H1 (cell line): ENCODE data around the gene KCTD10. TPM values are rescaled to one million over a fixed set of nuclear protein-coding genes. Genes with fewer than 3 reads are reported as not detected.

Source experiments
- CTCF ChIA-PET: fragments of 300-600 bp; sonication (Branson Sonifier 250); formaldehyde crosslinking; loops from one replicate; lab custom pipeline; 2021; ENCODE audit not compliant: partially characterized antibody; lab: Charles Lee
- POLR2A ChIA-PET: fragments of 300-600 bp; sonication (Branson Sonifier 250); formaldehyde crosslinking; loops from one replicate; lab custom pipeline; 2021; ENCODE audit warnings: inconsistent platforms; ENCODE audit not compliant: partially characterized antibody; lab: Charles Lee
- DNase-seq, 2 experiments: peaks; one replicate each; pipeline versions ENCODE4 v3.0.0 to v3.0.0-alpha.2; 2010 to 2022; ENCODE audit warnings: low spot score in 2 of 2, low read depth in 1 of 2, mixed read lengths in 1 of 2
- FAIRE-seq: peaks from 2 replicates; lab custom pipeline; 2011; peaks lifted over from hg19 to GRCh38; lab: Jason Lieb, UNC
- H2AFZ ChIP-seq: 2 replicates; pipeline ENCODE4 v1.8.1; 2012; ENCODE audit warnings: low read length, inconsistent platforms
- H2AK5ac ChIP-seq: 2 replicates; pipeline ENCODE4 v1.6.1; 2013; ENCODE audit warnings: low read depth, low read length
- H2BK120ac ChIP-seq: replicated peaks from 2 replicates; pipeline ENCODE3; 2013; ENCODE audit warnings: low read depth, low read length, inconsistent platforms
- H2BK12ac ChIP-seq: 2 replicates; pipeline ENCODE4 v1.6.1; 2013; ENCODE audit warnings: low read depth, low read length
- H2BK15ac ChIP-seq: 2 replicates; pipeline ENCODE4 v1.6.1; 2013; ENCODE audit warnings: low read length
- H2BK20ac ChIP-seq: 2 replicates; pipeline ENCODE4 v1.6.1; 2013; ENCODE audit warnings: low read length
- H2BK5ac ChIP-seq: 2 replicates; pipeline ENCODE4 v1.6.1; 2013; ENCODE audit warnings: low read depth, low read length
- H3K14ac ChIP-seq: 2 replicates; pipeline ENCODE4 v1.6.1; 2013; ENCODE audit warnings: inconsistent platforms; ENCODE audit not compliant: insufficient read length
- H3K18ac ChIP-seq: 2 replicates; pipeline ENCODE4 v1.6.1; 2013; ENCODE audit warnings: low read length; ENCODE audit errors: extremely low read depth
- H3K23ac ChIP-seq: 2 replicates; pipeline ENCODE4 v1.6.1; 2013; ENCODE audit warnings: inconsistent platforms; ENCODE audit not compliant: insufficient read length
- H3K23me2 ChIP-seq: 2 replicates; pipeline ENCODE4 v1.6.1; 2013; ENCODE audit warnings: low read depth, low read length
- H3K27ac ChIP-seq: 2 replicates; pipeline ENCODE4 v1.6.1; 2011; ENCODE audit warnings: low read depth, low read length, inconsistent platforms
- H3K27me3 ChIP-seq, 4 experiments: replicated peaks in 1 of 4; 1 replicate in 1 of 4; 2 replicates in 3 of 4; pipeline versions ENCODE4 v1.6.1 to v1.8.1; 2011 to 2013; ENCODE audit warnings: low read length in 3 of 4, mild to moderate bottlenecking in 3 of 4, inconsistent platforms in 2 of 4, mixed read lengths in 2 of 4, moderate library complexity in 1 of 4; ENCODE audit not compliant: control insufficient read depth in 3 of 4, insufficient read depth in 3 of 4; ENCODE audit errors: extremely low read depth in 1 of 4
- H3K36me3 ChIP-seq, 4 experiments: 2 replicates each; pipeline versions ENCODE4 v1.6.1 to v1.8.1; 2011 to 2013; ENCODE audit warnings: mild to moderate bottlenecking in 4 of 4, low read length in 3 of 4, moderate library complexity in 2 of 4, control low read depth in 1 of 4, inconsistent platforms in 1 of 4; ENCODE audit not compliant: insufficient read depth in 4 of 4, control insufficient read depth in 2 of 4
- H3K4ac ChIP-seq: replicated peaks from 2 replicates; pipeline ENCODE3; 2013; ENCODE audit warnings: low read length, low read depth, mixed read lengths, inconsistent platforms; ENCODE audit not compliant: insufficient read length
- H3K4me1 ChIP-seq, 4 experiments: replicated peaks in 1 of 4; 1 replicate in 1 of 4; 2 replicates in 3 of 4; pipeline versions ENCODE4 v1.6.1 to v1.8.1; 2011 to 2013; ENCODE audit warnings: low read length in 3 of 4, inconsistent platforms in 2 of 4, mixed read lengths in 1 of 4; ENCODE audit not compliant: insufficient read depth in 4 of 4, control insufficient read depth in 3 of 4
- H3K4me2 ChIP-seq, 2 experiments: 2 replicates each; pipeline versions ENCODE4 v1.6.1 to v1.8.1; 2011 to 2013; ENCODE audit warnings: low read depth in 2 of 2, low read length in 2 of 2, control low read depth in 1 of 2, inconsistent platforms in 1 of 2, mild to moderate bottlenecking in 1 of 2; ENCODE audit not compliant: insufficient read depth in 1 of 2
- H3K4me3 ChIP-seq, 4 experiments: fragments of 200-600, 300-600 bp in 1 of 4; sonication (generic), shearing (Covaris generic), sonication (Bioruptor Twin) in 1 of 4; 2 replicates each; pipeline versions ENCODE4 v1.5.1 to v1.8.1; 2011 to 2016; ENCODE audit warnings: low read length in 4 of 4, low read depth in 3 of 4, control low read depth in 2 of 4, inconsistent platforms in 2 of 4, mild to moderate bottlenecking in 2 of 4, mixed read lengths in 1 of 4, moderate library complexity in 1 of 4; ENCODE audit not compliant: insufficient read depth in 2 of 4; ENCODE audit errors: extremely low read depth in 1 of 4
- H3K56ac ChIP-seq: replicated peaks from 2 replicates; pipeline ENCODE3; 2013; ENCODE audit warnings: low read depth, mild to moderate bottlenecking, mixed read lengths, low read length, inconsistent platforms; ENCODE audit not compliant: insufficient read length
- H3K79me1 ChIP-seq: 2 replicates; pipeline ENCODE4 v1.6.1; 2013; ENCODE audit warnings: low read depth, low read length, control low read depth
- H3K79me2 ChIP-seq, 2 experiments: 2 replicates each; pipeline versions ENCODE4 v1.6.1 to v1.8.1; 2012 to 2013; ENCODE audit warnings: low read length in 2 of 2, mild to moderate bottlenecking in 2 of 2, inconsistent platforms in 1 of 2; ENCODE audit not compliant: insufficient read depth in 2 of 2, control insufficient read depth in 1 of 2
- H3K9ac ChIP-seq, 4 experiments: replicated peaks in 1 of 4; 1 replicate in 1 of 4; 2 replicates in 3 of 4; pipeline versions ENCODE4 v1.6.1 to v1.8.1; 2011 to 2013; ENCODE audit warnings: low read depth in 3 of 4, low read length in 3 of 4, control low read depth in 2 of 4, mild to moderate bottlenecking in 2 of 4, moderate library complexity in 2 of 4, inconsistent platforms in 1 of 4; ENCODE audit errors: extremely low read depth in 1 of 4
- H3K9me3 ChIP-seq, 2 experiments: 2 replicates each; pipeline versions ENCODE4 v1.6.1 to v1.8.1; 2012 to 2013; ENCODE audit warnings: mild to moderate bottlenecking in 2 of 2, moderate library complexity in 2 of 2, control low read depth in 1 of 2, inconsistent platforms in 1 of 2, low read depth in 1 of 2, low read length in 1 of 2, mixed read lengths in 1 of 2; ENCODE audit not compliant: insufficient read depth in 2 of 2
- H4K20me1 ChIP-seq, 2 experiments: replicated peaks in 1 of 2; 2 replicates each; pipeline versions ENCODE3 to v1.8.1; 2011 to 2013; ENCODE audit warnings: inconsistent platforms in 2 of 2, low read length in 2 of 2, mild to moderate bottlenecking in 1 of 2; ENCODE audit not compliant: insufficient read depth in 2 of 2, control insufficient read depth in 1 of 2
- H4K5ac ChIP-seq: 2 replicates; pipeline ENCODE4 v1.6.1; 2013; ENCODE audit warnings: low read length, low read depth, mixed read lengths, inconsistent platforms; ENCODE audit not compliant: insufficient read length
- H4K8ac ChIP-seq: 2 replicates; pipeline ENCODE4 v1.8.0; 2013; ENCODE audit warnings: mild to moderate bottlenecking, moderate library complexity, low read length, inconsistent platforms; ENCODE audit not compliant: insufficient read depth; ENCODE audit errors: extremely low read depth
- H4K91ac ChIP-seq: replicated peaks from 2 replicates; pipeline ENCODE3; 2013; ENCODE audit warnings: low read length, mixed read lengths, inconsistent platforms; ENCODE audit not compliant: insufficient read length
- CBX5 ChIP-seq: fragments of 300-800, 300-1000 bp; sonication (generic); IDR thresholded peaks from 2 replicates; pipeline ENCODE4 v1.7.1; 2016; ENCODE audit warnings: antibody characterized with exemption, low read length, low read depth
- CHD2 ChIP-seq: IDR thresholded peaks from 2 replicates; pipeline ENCODE4 v1.6.1; 2012; ENCODE audit warnings: low read length, improper control_type of control experiment
- EGR1 ChIP-seq: IDR thresholded peaks from 2 replicates; pipeline ENCODE4 v1.6.1; 2011; ENCODE audit warnings: low read depth, low read length, borderline replicate concordance
- SIRT6 ChIP-seq: IDR thresholded peaks from one replicate; pipeline ENCODE4 v1.7.1; 2012; ENCODE audit warnings: low read length, inconsistent platforms
- WGBS, 2 experiments: shearing (Covaris generic) in 1 of 2; methylation state at CpG; one replicate each; pipeline versions ENCODE4 v1.1.6 to v1.1.7; 2013 to 2015; ENCODE audit warnings: low lambda C conversion rate in 2 of 2, mixed read lengths in 2 of 2, inconsistent platforms in 1 of 2, low coverage in 1 of 2, missing lambda C conversion rate in 1 of 2; ENCODE audit not compliant: insufficient replicate concordance in 2 of 2, insufficient coverage in 1 of 2, insufficient read length in 1 of 2; ENCODE audit errors: extremely low coverage in 1 of 2, missing lambda C conversion rate in 1 of 2; 5-methylcytosine and 5-hydroxymethylcytosine counted together
- polyA plus RNA-seq, 7 experiments: library from polyadenylated mRNA; depleted of rRNA in 3 of 7; stranded (reverse) in 5 of 7; unstranded in 2 of 7; fragments of >200 nt in 5 of 7; fragments of 200-250 nt in 2 of 7; gene quantifications; 1 replicate in 5 of 7; 2 replicates in 1 of 7; 4 replicates in 1 of 7; pipeline versions ENCODE4 v1.2.1 to v1.2.3, GENCODE V29; 2011 to 2013; ENCODE audit warnings: missing spikeins in 2 of 7, mixed read lengths in 2 of 7
- total RNA-seq: library from RNA; stranded (reverse); fragmentation: NEBNext Ultra II Directional; extraction: Animal tissue kit (Norgen Biotek cat#: 25700); gene quantifications from 2 replicates; pipeline ENCODE4 v1.2.1, GENCODE V29; 2021
- TF ChIP-seq, protein P1 (sequence below): IDR thresholded peaks from 2 replicates; pipeline ENCODE4 v1.6.1; 2012; ENCODE audit warnings: inconsistent platforms

The KCTD10 gene
- total and polyA plus RNA-seq, 2 of the 8 experiments (the other 6 are each of a cell fraction or from before 2014, with no cell fraction given): 45.3 to 52.4 TPM

GRCh38 chr12:109521831-109522230 lies 44.7 kb upstream of the KCTD10 start:
- H3K56ac ChIP-seq: no peak overlapping the region
- ChIA-PET POLR2A (no interaction called here), CTCF (interaction anchor here (0.6 to 6.6 kb wide), 9 partner anchors 31 to 920 kb away, joined by 3 to 75 read pairs (median 5); no protein-coding TSS in a partner anchor)
- H3K9ac ChIP-seq: no peak overlapping the region
- no peak overlapping the region for H4K8ac ChIP-seq
- no peak overlapping the region for H2BK5ac ChIP-seq
- no peak overlapping the region for H3K14ac ChIP-seq
- H2BK12ac ChIP-seq: no peak overlapping the region
- no peak overlapping the region for H4K5ac ChIP-seq
- no peaks in the 10 kb centered on the region for H4K20me1 ChIP-seq
- DNase-seq (no peak), FAIRE-seq (no peak)
- no peaks in the 10 kb centered on the region for H3K9me3 ChIP-seq
- no peak overlapping the region for H3K23ac ChIP-seq
- H3K4me3 ChIP-seq: no peak overlapping the region
- no peak overlapping the region for H2BK20ac ChIP-seq
- H2BK15ac ChIP-seq: no peak overlapping the region
- no peak overlapping the region for H2AK5ac ChIP-seq
- no peaks in the 10 kb centered on the region for H3K79me1 ChIP-seq
- no peak overlapping the region for H3K4ac ChIP-seq
- H3K23me2 ChIP-seq: no peaks in the 10 kb centered on the region
- no peak overlapping the region for H3K18ac ChIP-seq
- H3K36me3 ChIP-seq: peaks cover 1 to 17% (median 4%) of the 10 kb centered on the region in 4 experiments; a peak in 6 of 8 replicates
- no peak overlapping the region for H3K27ac ChIP-seq
- H3K4me2 ChIP-seq: no peak overlapping the region
- H2AFZ ChIP-seq: no peak overlapping the region
- WGBS, 2 experiments: 84% methylated on average over 10 of the region's 10 CpGs; no CpG with 5 or more reads in 1 of the 2 experiments
- H3K4me1 ChIP-seq: peaks cover 0 to 7% (median 0%) of the 10 kb centered on the region in 4 experiments; a peak in 1 of 7 replicates
- no peaks in the 10 kb centered on the region for H3K27me3 ChIP-seq
- TF ChIP-seq, protein P1, sequence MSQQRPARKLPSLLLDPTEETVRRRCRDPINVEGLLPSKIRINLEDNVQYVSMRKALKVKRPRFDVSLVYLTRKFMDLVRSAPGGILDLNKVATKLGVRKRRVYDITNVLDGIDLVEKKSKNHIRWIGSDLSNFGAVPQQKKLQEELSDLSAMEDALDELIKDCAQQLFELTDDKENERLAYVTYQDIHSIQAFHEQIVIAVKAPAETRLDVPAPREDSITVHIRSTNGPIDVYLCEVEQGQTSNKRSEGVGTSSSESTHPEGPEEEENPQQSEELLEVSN: no peak
- TF ChIP-seq SIRT6: no peak
- no peak for TF ChIP-seq EGR1
- TF ChIP-seq CBX5: no peak
- TF ChIP-seq CHD2: no peak
- no peak overlapping the region for H2BK120ac ChIP-seq
- H4K91ac ChIP-seq: no peak overlapping the region
- H3K79me2 ChIP-seq: no peaks in the 10 kb centered on the region
